Nephron progenitor cell (in vitro differentiated cells): ENCODE measurements around the gene TIAM1.

Source experiments
- DNase-seq: peaks from one replicate; pipeline ENCODE4 v3.0.0; 2021
- H3K27ac Mint-ChIP-seq: 2 replicates; pipeline ENCODE4 v1.8.0; 2021; ENCODE audit warnings: mild to moderate bottlenecking, moderate library complexity, mixed read lengths
- H3K27me3 Mint-ChIP-seq: 2 replicates; pipeline ENCODE4 v1.8.0; 2021; ENCODE audit warnings: mild to moderate bottlenecking, low read depth, mixed read lengths; ENCODE audit not compliant: poor library complexity
- H3K36me3 Mint-ChIP-seq: 2 replicates; pipeline ENCODE4 v1.8.0; 2021; ENCODE audit warnings: low read depth, mixed read lengths
- H3K4me1 Mint-ChIP-seq: 2 replicates; pipeline ENCODE4 v1.8.0; 2021; ENCODE audit warnings: mixed read lengths
- H3K4me3 Mint-ChIP-seq: 2 replicates; pipeline ENCODE4 v1.8.0; 2021; ENCODE audit warnings: mild to moderate bottlenecking, moderate library complexity, mixed read lengths
- H3K9me3 Mint-ChIP-seq: 2 replicates; pipeline ENCODE4 v1.8.0; 2021; ENCODE audit warnings: mild to moderate bottlenecking, moderate library complexity, mixed read lengths
- CTCF ChIP-seq: fragments of 200-600 bp; sonication (generic); IDR thresholded peaks from 2 replicates; pipeline ENCODE4 v1.5.0; 2021; ENCODE audit warnings: antibody characterized with exemption

TIAM1 gene

GRCh38 chr21:31176080-31176551 is 167.9 kb downstream of the TIAM1 start:
- DNase-seq = no peak
- Mint-ChIP-seq H3K36me3 (peaks cover 27% of the 10 kb centered on the region), H3K27me3 (no peaks in the 10 kb centered on the region), H3K9me3 (no peaks in the 10 kb centered on the region), H3K4me1 (peaks cover 38% of the 10 kb centered on the region), H3K27ac (no peak overlapping the region), H3K4me3 (no peak overlapping the region)
- TF ChIP-seq CTCF = no peak

GRCh38 chr21:31173881-31174555 is 170.0 kb downstream of the TIAM1 start:
- no peaks in the 10 kb centered on the region for H3K27me3 Mint-ChIP-seq
- H3K9me3 Mint-ChIP-seq = no peaks in the 10 kb centered on the region
- H3K36me3 Mint-ChIP-seq = peaks cover 34% of the 10 kb centered on the region
- TF ChIP-seq CTCF = no peak
- peaks cover 31% of the 10 kb centered on the region for H3K4me1 Mint-ChIP-seq
- H3K4me3 Mint-ChIP-seq = no peak overlapping the region
- peak overlapping the region; percentile 74 for H3K27ac Mint-ChIP-seq
- DNase-seq = no peak

- Mint-ChIP-seq H3K9me3 (no peaks in the 10 kb centered on the region), H3K36me3 (peaks cover 38% of the 10 kb centered on the region), H3K27me3 (no peaks in the 10 kb centered on the region), H3K4me1 (peaks cover 31% of the 10 kb centered on the region), H3K27ac (peak overlapping the region; percentile 54), H3K4me3 (no peak overlapping the region)
- no peak for DNase-seq
- TF ChIP-seq CTCF = no peak
Observed at GRCh38 chr21:31172328-31172727, 171.7 kb downstream of the TIAM1 start.

- Mint-ChIP-seq H3K27me3 (no peaks in the 10 kb centered on the region), H3K4me3 (no peak overlapping the region), H3K36me3 (peaks cover 40% of the 10 kb centered on the region), H3K9me3 (no peaks in the 10 kb centered on the region), H3K27ac (no peak overlapping the region), H3K4me1 (peaks cover 23% of the 10 kb centered on the region)
- TF ChIP-seq CTCF = no peak
- no peak for DNase-seq
Observed at GRCh38 chr21:31164713-31165694, 179.1 kb downstream of the TIAM1 start.

- peaks cover 36% of the 10 kb centered on the region for H3K4me1 Mint-ChIP-seq
- H3K4me3 Mint-ChIP-seq = no peak overlapping the region
- no peaks in the 10 kb centered on the region for H3K27me3 Mint-ChIP-seq
- H3K36me3 Mint-ChIP-seq = peaks cover 47% of the 10 kb centered on the region
- no peak for TF ChIP-seq CTCF
- H3K9me3 Mint-ChIP-seq = peaks cover 4% of the 10 kb centered on the region
- DNase-seq = no peak
- peak overlapping the region; percentile 41 for H3K27ac Mint-ChIP-seq
Observed at GRCh38 chr21:31162827-31163226, 181.2 kb downstream of the TIAM1 start.
